ENCODE data around the gene ATP8A2. TPM values are rescaled to one million over a fixed set of nuclear protein-coding genes. Genes with fewer than 3 reads are reported as not detected.

ATP8A2 gene
- total RNA-seq, 1 experiment from 2014 or later = not detected

GRCh38 chr13:25868490-25868889 lies 496.7 kb downstream of the ATP8A2 start:
- intact Hi-C loops (cut with micrococcal nuclease; ENCODE audit: unreplicated experiment) = no loop called here
- BruUV-seq (replicated peaks) = no TSS peak

GRCh38 chr13:25869941-25870340 lies 498.2 kb downstream of the ATP8A2 start:
- Histone ChIP-seq H4K20me1 (ENCODE audit: insufficient read depth) (no peaks in the 10 kb centered on the region; the same call in 1 of the 2 replicates), H3K27ac (no peak overlapping the region), H3K4me3 (no peak overlapping the region), H3K9me3 (ENCODE audit: insufficient read depth, low read depth) (no peaks in the 10 kb centered on the region), H3K36me3 (ENCODE audit: low read depth) (no peaks in the 10 kb centered on the region), H3K4me2 (no peak overlapping the region), H3K4me1 (replicated peaks; ENCODE audit: insufficient read depth) (no peaks in the 10 kb centered on the region), H2AFZ (no peak overlapping the region), H3K27me3 (ENCODE audit: insufficient read depth, low read depth) (peaks cover 75% of the 10 kb centered on the region), H3F3A (ENCODE audit: insufficient read depth, low read depth) (no peaks in the 10 kb centered on the region), H3K79me2 (ENCODE audit: low read depth) (no peaks in the 10 kb centered on the region), H3K9me2 (ENCODE audit: insufficient read depth) (no peaks in the 10 kb centered on the region)
- POLR2A ChIA-PET (ENCODE audit: unreplicated experiment) = no interaction called here
- CTCF ChIA-PET = no interaction called here
- no TSS peak for BruUV-seq (replicated peaks)
- DNase-seq = no peak
- intact Hi-C loops (cut with micrococcal nuclease; ENCODE audit: unreplicated experiment) = no loop called here
- TF ChIP-seq CTCF (conservative IDR thresholded peaks at IDR 0.05) (no peak), EZH2 (IDR thresholded peaks at IDR 0.05; ENCODE audit: low read depth) (no peak)

More at GRCh38 chr13:25868490-25868889, 496.7 kb downstream of the ATP8A2 start:
- Histone ChIP-seq H3F3A (ENCODE audit: insufficient read depth, low read depth) (no peaks in the 10 kb centered on the region), H3K36me3 (ENCODE audit: low read depth) (no peaks in the 10 kb centered on the region), H3K27ac (no peak overlapping the region), H3K4me1 (replicated peaks; ENCODE audit: insufficient read depth) (no peaks in the 10 kb centered on the region), H3K79me2 (ENCODE audit: low read depth) (no peaks in the 10 kb centered on the region), H4K20me1 (ENCODE audit: insufficient read depth) (no peaks in the 10 kb centered on the region; the same call in 1 of the 2 replicates), H3K9me2 (ENCODE audit: insufficient read depth) (no peaks in the 10 kb centered on the region), H3K4me2 (no peak overlapping the region), H3K9me3 (ENCODE audit: insufficient read depth, low read depth) (no peaks in the 10 kb centered on the region), H2AFZ (no peak overlapping the region), H3K27me3 (ENCODE audit: insufficient read depth, low read depth) (peaks cover 81% of the 10 kb centered on the region), H3K4me3 (no peak overlapping the region)
- no peak for TF ChIP-seq CTCF (conservative IDR thresholded peaks at IDR 0.05)
- no peak for TF ChIP-seq EZH2 (IDR thresholded peaks at IDR 0.05; ENCODE audit: low read depth)
- ChIA-PET POLR2A (ENCODE audit: unreplicated experiment) (no interaction called here), CTCF (no interaction called here)
- DNase-seq = no peak

GRCh38 chr13:25871389-25872125 lies 499.8 kb downstream of the ATP8A2 start:
- Histone ChIP-seq H3K27ac (no peak overlapping the region), H3F3A (ENCODE audit: insufficient read depth, low read depth) (no peaks in the 10 kb centered on the region), H3K4me3 (no peak overlapping the region), H3K79me2 (ENCODE audit: low read depth) (no peaks in the 10 kb centered on the region), H2AFZ (no peak overlapping the region), H3K9me3 (ENCODE audit: insufficient read depth, low read depth) (no peaks in the 10 kb centered on the region), H3K4me1 (replicated peaks; ENCODE audit: insufficient read depth) (no peaks in the 10 kb centered on the region), H3K9me2 (ENCODE audit: insufficient read depth) (no peaks in the 10 kb centered on the region), H4K20me1 (ENCODE audit: insufficient read depth) (peaks cover 4% of the 10 kb centered on the region), H3K36me3 (ENCODE audit: low read depth) (no peaks in the 10 kb centered on the region), H3K4me2 (no peak overlapping the region), H3K27me3 (ENCODE audit: insufficient read depth, low read depth) (peaks cover 83% of the 10 kb centered on the region)
- POLR2A ChIA-PET (ENCODE audit: unreplicated experiment) = no interaction called here
- no TSS peak for BruUV-seq (replicated peaks)
- no peak for TF ChIP-seq EZH2 (IDR thresholded peaks at IDR 0.05; ENCODE audit: low read depth)
- no peak for TF ChIP-seq CTCF (conservative IDR thresholded peaks at IDR 0.05)
- intact Hi-C loops (cut with micrococcal nuclease; ENCODE audit: unreplicated experiment) = no loop called here
- CTCF ChIA-PET = no interaction called here
- no peak for DNase-seq
